ENCODE data around the gene CHST3.

The CHST3 gene

GRCh38 chr10:71990706-71991269, 26.6 kb downstream of the CHST3 start:
- TF ChIP-seq, protein P1, sequence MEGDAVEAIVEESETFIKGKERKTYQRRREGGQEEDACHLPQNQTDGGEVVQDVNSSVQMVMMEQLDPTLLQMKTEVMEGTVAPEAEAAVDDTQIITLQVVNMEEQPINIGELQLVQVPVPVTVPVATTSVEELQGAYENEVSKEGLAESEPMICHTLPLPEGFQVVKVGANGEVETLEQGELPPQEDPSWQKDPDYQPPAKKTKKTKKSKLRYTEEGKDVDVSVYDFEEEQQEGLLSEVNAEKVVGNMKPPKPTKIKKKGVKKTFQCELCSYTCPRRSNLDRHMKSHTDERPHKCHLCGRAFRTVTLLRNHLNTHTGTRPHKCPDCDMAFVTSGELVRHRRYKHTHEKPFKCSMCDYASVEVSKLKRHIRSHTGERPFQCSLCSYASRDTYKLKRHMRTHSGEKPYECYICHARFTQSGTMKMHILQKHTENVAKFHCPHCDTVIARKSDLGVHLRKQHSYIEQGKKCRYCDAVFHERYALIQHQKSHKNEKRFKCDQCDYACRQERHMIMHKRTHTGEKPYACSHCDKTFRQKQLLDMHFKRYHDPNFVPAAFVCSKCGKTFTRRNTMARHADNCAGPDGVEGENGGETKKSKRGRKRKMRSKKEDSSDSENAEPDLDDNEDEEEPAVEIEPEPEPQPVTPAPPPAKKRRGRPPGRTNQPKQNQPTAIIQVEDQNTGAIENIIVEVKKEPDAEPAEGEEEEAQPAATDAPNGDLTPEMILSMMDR (conservative IDR thresholded peaks at IDR 0.05; ENCODE audit: control insufficient read depth, insufficient read depth, low read depth, low read length): no peak
- no peak for DNase-seq (ENCODE audit: low read depth)
- H3K4me3 ChIP-seq (ENCODE audit: control insufficient read depth, low read depth, low read length): no peak overlapping the region

GRCh38 chr10:71995449-71995848, 31.3 kb downstream of the CHST3 start:
- H3K4me3 ChIP-seq (ENCODE audit: control insufficient read depth, low read depth, low read length): no peak overlapping the region
- TF ChIP-seq, protein P1 (conservative IDR thresholded peaks at IDR 0.05; ENCODE audit: control insufficient read depth, insufficient read depth, low read depth, low read length): no peak
- DNase-seq (ENCODE audit: low read depth): no peak

DNA sequence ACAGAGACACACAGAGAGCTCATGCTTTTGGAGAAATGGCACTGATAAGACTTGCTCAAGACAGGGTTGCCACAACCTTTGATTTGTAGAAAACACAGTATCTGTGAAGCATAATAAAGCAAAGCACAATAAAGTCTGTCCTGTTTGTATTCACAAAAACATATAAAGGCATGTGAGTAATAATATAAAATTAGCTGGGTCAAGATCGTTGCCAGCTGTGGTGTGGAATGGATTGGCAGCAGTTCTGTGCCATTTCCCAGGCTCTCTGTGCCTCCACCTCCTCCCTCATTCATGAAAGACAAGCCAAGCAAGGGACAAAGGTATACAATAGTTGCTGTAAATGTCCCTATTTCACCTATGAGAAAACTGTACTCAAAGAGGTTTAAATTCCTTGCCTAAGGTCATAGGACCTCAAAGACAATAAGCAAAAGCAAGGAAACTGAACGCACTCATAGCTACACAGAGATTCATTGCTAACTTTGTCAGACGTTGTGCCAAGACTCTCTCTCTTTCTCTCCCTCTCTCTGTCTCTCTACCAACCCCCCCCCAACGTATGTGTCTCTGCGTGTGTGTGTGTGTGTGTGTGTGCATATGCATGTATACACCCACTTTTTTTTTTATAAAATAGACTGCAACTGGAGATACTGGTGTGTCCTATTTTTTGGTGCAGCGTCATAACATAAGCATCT, 31.8 kb downstream of the CHST3 start:
- no peak overlapping the region for H3K4me3 ChIP-seq (ENCODE audit: control insufficient read depth, low read depth, low read length)
- no peak for DNase-seq (ENCODE audit: low read depth)
- TF ChIP-seq, protein P1 (conservative IDR thresholded peaks at IDR 0.05; ENCODE audit: control insufficient read depth, insufficient read depth, low read depth, low read length): no peak

DNA sequence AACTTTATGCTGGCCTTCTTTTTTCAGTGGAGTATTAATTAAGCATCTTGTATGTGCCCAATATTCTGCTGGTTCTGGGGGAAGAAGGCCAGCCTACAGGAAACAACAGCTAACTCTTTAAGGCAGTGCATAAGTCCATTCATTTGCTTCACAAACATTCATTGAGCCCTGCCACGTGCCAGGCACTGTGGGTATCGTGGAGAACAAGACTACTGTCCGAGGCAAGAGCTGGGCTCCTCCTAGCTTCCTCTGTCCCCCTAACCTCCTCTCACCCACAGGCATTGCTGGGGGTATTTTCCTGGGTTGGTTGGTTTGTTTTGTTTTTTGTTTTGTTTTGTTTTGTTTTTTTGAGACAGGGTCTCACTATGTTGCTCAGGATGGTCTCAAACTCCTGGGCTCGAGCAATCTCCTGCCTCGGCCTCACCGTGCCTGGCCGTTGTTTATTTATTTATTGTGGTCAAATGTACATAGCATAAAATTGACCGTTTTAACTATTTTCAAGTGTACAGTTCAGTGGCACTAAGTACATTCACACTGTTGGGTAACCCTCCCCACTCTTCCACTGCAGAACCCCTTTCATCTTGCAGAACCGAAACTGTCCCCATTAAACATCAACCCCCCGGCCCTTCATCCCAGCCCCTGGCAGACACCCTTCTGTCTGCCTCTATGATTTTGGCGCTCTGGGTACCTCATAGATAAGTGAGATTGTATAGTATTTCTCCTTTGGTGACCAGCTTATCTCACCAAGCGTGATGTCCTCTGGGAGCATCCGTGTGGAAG, 32.6 kb downstream of the CHST3 start:
- DNase-seq (ENCODE audit: low read depth): no peak
- no peak overlapping the region for H3K4me3 ChIP-seq (ENCODE audit: control insufficient read depth, low read depth, low read length)
- TF ChIP-seq, protein P1 (conservative IDR thresholded peaks at IDR 0.05; ENCODE audit: control insufficient read depth, insufficient read depth, low read depth, low read length): no peak

- no peak overlapping the region for H3K4me3 ChIP-seq (ENCODE audit: control insufficient read depth, low read depth, low read length)
- no peak for DNase-seq (ENCODE audit: low read depth)
- TF ChIP-seq, protein P1 (conservative IDR thresholded peaks at IDR 0.05; ENCODE audit: control insufficient read depth, insufficient read depth, low read depth, low read length): no peak
These were observed 34.1 kb downstream of the CHST3 start for GRCh38 chr10:71998119-71998839.

GRCh38 chr10:71998840-71999194, 34.6 kb downstream of the CHST3 start:
- H3K4me3 ChIP-seq (ENCODE audit: control insufficient read depth, low read depth, low read length): no peak overlapping the region
- TF ChIP-seq, protein P1 (conservative IDR thresholded peaks at IDR 0.05; ENCODE audit: control insufficient read depth, insufficient read depth, low read depth, low read length): no peak
- DNase-seq (ENCODE audit: low read depth): peak; percentile 67
